IMR-90 (cell line): Measurements from ENCODE around the gene ZNF385D. TPM values are rescaled to one million over a fixed set of nuclear protein-coding genes. Genes with fewer than 3 reads are reported as not detected.

Experiments used
- ATAC-seq: fragments of 200-7000 bp; cut with Tn5 transposase; 2 replicates; pipeline ENCODE4 v1.9.1; 2020; ENCODE audit warnings: low read depth, mild to moderate bottlenecking, moderate library complexity
- BruUV-seq: library from RNA; stranded (reverse); fragments of 400-500 nt; replicated peaks from 2 replicates; lab custom pipeline; 2021; lab: Mats Ljungman, UMichigan
- CTCF ChIA-PET: fragments of 300-600 bp; formaldehyde crosslinking; extraction: SDS; loops from one replicate; lab custom pipeline; 2021; ENCODE audit warnings: antibody characterized with exemption; lab: Yijun Ruan, JAX
- POLR2A ChIA-PET: fragments of 300-600 bp; sonication (Branson Sonifier 250); formaldehyde crosslinking; loops from one replicate; lab custom pipeline; 2022; ENCODE audit warnings: antibody characterized with exemption; ENCODE audit not compliant: unreplicated experiment; lab: Charles Lee
- DNase-seq: peaks from one replicate; pipeline ENCODE4 v3.0.0; 2013
- H2AFZ ChIP-seq: replicated peaks from 2 replicates; pipeline ENCODE3; 2013; ENCODE audit warnings: low read length, mild to moderate bottlenecking; ENCODE audit not compliant: poor library complexity
- H2AK5ac ChIP-seq: 2 replicates; pipeline ENCODE4 v1.6.1; 2013; ENCODE audit warnings: low read depth, low read length, inconsistent platforms
- H2AK9ac ChIP-seq: replicated peaks from 2 replicates; pipeline ENCODE3; 2013; ENCODE audit warnings: mild to moderate bottlenecking, low read depth, low read length, moderate library complexity; ENCODE audit not compliant: poor library complexity
- H2BK120ac ChIP-seq: 2 replicates; pipeline ENCODE4 v1.6.1; 2013; ENCODE audit warnings: low read depth, low read length, inconsistent platforms
- H2BK15ac ChIP-seq: 3 replicates; pipeline ENCODE4 v1.6.1; 2013; ENCODE audit warnings: low read depth, low read length, inconsistent platforms
- H2BK20ac ChIP-seq: 2 replicates; pipeline ENCODE4 v1.6.1; 2013; ENCODE audit warnings: low read depth, mild to moderate bottlenecking, inconsistent platforms, low read length, moderate library complexity
- H2BK5ac ChIP-seq: 2 replicates; pipeline ENCODE4 v1.6.1; 2013; ENCODE audit warnings: mild to moderate bottlenecking, low read depth, low read length, inconsistent platforms; ENCODE audit not compliant: poor library complexity, severe bottlenecking
- H3K14ac ChIP-seq: replicated peaks from 2 replicates; pipeline ENCODE4 v1.6.1; 2013; ENCODE audit warnings: low read depth, low read length, inconsistent platforms
- H3K18ac ChIP-seq: 2 replicates; pipeline ENCODE4 v1.6.1; 2013; ENCODE audit warnings: low read depth, low read length, control low read depth
- H3K23ac ChIP-seq: 2 replicates; pipeline ENCODE4 v1.6.1; 2013; ENCODE audit warnings: low read depth, low read length, inconsistent platforms
- H3K27ac ChIP-seq: 2 replicates; pipeline ENCODE4 v1.5.1; 2013; ENCODE audit warnings: mild to moderate bottlenecking, control low read depth, low read length; ENCODE audit not compliant: insufficient read depth
- H3K27me3 ChIP-seq: 2 replicates; pipeline ENCODE4 v1.6.1; 2013; ENCODE audit warnings: low read length; ENCODE audit not compliant: control insufficient read depth, insufficient read depth
- H3K36me3 ChIP-seq: 2 replicates; pipeline ENCODE4 v1.6.1; 2013; ENCODE audit warnings: low read length, mixed read lengths; ENCODE audit not compliant: control insufficient read depth, insufficient read depth
- H3K4ac ChIP-seq: 2 replicates; pipeline ENCODE4 v1.6.1; 2013; ENCODE audit warnings: low read depth, low read length, inconsistent platforms
- H3K4me1 ChIP-seq: 2 replicates; pipeline ENCODE4 v1.6.1; 2013; ENCODE audit warnings: low read length, mixed read lengths; ENCODE audit not compliant: control insufficient read depth, insufficient read depth
- H3K4me2 ChIP-seq: 2 replicates; pipeline ENCODE4 v1.6.1; 2013; ENCODE audit warnings: low read depth, mild to moderate bottlenecking, control low read depth, low read length, moderate library complexity
- H3K4me3 ChIP-seq: 2 replicates; pipeline ENCODE4 v1.5.1; 2013; ENCODE audit warnings: low read depth, mild to moderate bottlenecking, control low read depth, low read length, moderate library complexity; ENCODE audit not compliant: insufficient read depth
- H3K56ac ChIP-seq: 2 replicates; pipeline ENCODE4 v1.6.1; 2013; ENCODE audit warnings: low read length, inconsistent platforms; ENCODE audit not compliant: insufficient read depth; ENCODE audit errors: extremely low read depth
- H3K79me1 ChIP-seq, 2 experiments: 2 replicates each; pipeline ENCODE4 v1.6.1; 2013; ENCODE audit warnings: low read length in 2 of 2, inconsistent platforms in 1 of 2, low read depth in 1 of 2
- H3K9ac ChIP-seq: 2 replicates; pipeline ENCODE4 v1.6.1; 2013; ENCODE audit warnings: low read depth, low read length, control low read depth
- H3K9me1 ChIP-seq: 2 replicates; pipeline ENCODE4 v1.6.1; 2013; ENCODE audit warnings: low read length, inconsistent platforms; ENCODE audit not compliant: insufficient read depth
- H3K9me3 ChIP-seq: 2 replicates; pipeline ENCODE4 v1.6.1; 2013; ENCODE audit warnings: low read length; ENCODE audit not compliant: control insufficient read depth, insufficient read depth
- H4K20me1 ChIP-seq: 2 replicates; pipeline ENCODE4 v1.6.1; 2013; ENCODE audit warnings: low read length, inconsistent platforms; ENCODE audit not compliant: insufficient read depth
- H4K5ac ChIP-seq: 2 replicates; pipeline ENCODE4 v1.6.1; 2013; ENCODE audit warnings: mild to moderate bottlenecking, low read depth, low read length, control low read depth
- H4K8ac ChIP-seq, 2 experiments: 2 replicates each; pipeline ENCODE4 v1.6.1; 2013; ENCODE audit warnings: low read depth in 2 of 2, low read length in 2 of 2, control low read depth in 1 of 2, inconsistent platforms in 1 of 2
- H4K91ac ChIP-seq: 2 replicates; pipeline ENCODE4 v1.6.1; 2013; ENCODE audit warnings: low read depth, low read length, inconsistent platforms; ENCODE audit not compliant: insufficient read depth
- BHLHE40 ChIP-seq: fragments of 150-350 bp; IDR thresholded peaks from 2 replicates; pipeline ENCODE4 v1.6.1; 2016; ENCODE audit warnings: mild to moderate bottlenecking, low read depth, low read length
- CHD1 ChIP-seq: IDR thresholded peaks from 2 replicates; pipeline ENCODE4 v1.6.1; 2012; ENCODE audit warnings: low read depth, low read length, improper control_type of control experiment
- CTCF ChIP-seq: conservative IDR thresholded peaks from 2 replicates; pipeline ENCODE4 v1.5.1; 2012; ENCODE audit warnings: mild to moderate bottlenecking, low read depth, low read length, improper control_type of control experiment
- ELK1 ChIP-seq: fragments of 150-350 bp; IDR thresholded peaks from 2 replicates; pipeline ENCODE4 v1.6.1; 2016; ENCODE audit warnings: low read depth, mild to moderate bottlenecking, low read length, moderate library complexity, borderline replicate concordance
- MAZ ChIP-seq: IDR thresholded peaks from 2 replicates; pipeline ENCODE4 v1.6.1; 2012; ENCODE audit warnings: low read depth, mild to moderate bottlenecking, low read length, improper control_type of control experiment, moderate library complexity, borderline replicate concordance
- POLR2A ChIP-seq: IDR thresholded peaks from 2 replicates; pipeline ENCODE4 v1.6.1; 2012; ENCODE audit warnings: mild to moderate bottlenecking, low read depth, low read length
- RAD21 ChIP-seq: IDR thresholded peaks from 2 replicates; pipeline ENCODE4 v1.6.1; 2012; ENCODE audit warnings: low read length, improper control_type of control experiment
- RCOR1 ChIP-seq: IDR thresholded peaks from 2 replicates; pipeline ENCODE4 v1.6.1; 2012; ENCODE audit warnings: mild to moderate bottlenecking, low read length, improper control_type of control experiment; ENCODE audit not compliant: insufficient replicate concordance
- SMC3 ChIP-seq: fragments of 150-350 bp; IDR thresholded peaks from 2 replicates; pipeline ENCODE4 v1.6.1; 2016; ENCODE audit warnings: low read depth, mild to moderate bottlenecking, antibody characterized with exemption, low read length, moderate library complexity
- USF2 ChIP-seq: fragments of 150-350 bp; IDR thresholded peaks from 2 replicates; pipeline ENCODE4 v1.6.1; 2017; ENCODE audit warnings: mild to moderate bottlenecking, antibody characterized with exemption, low read length, low read depth
- WGBS, 2 experiments: methylation state at CpG; one replicate each; pipeline versions ENCODE4 v1.1.5 to v1.1.7; 2013; ENCODE audit warnings: missing lambda C conversion rate in 2 of 2; ENCODE audit not compliant: insufficient read length in 1 of 2; ENCODE audit errors: extremely low coverage in 2 of 2; 5-methylcytosine and 5-hydroxymethylcytosine counted together
- dilution Hi-C: fragments of 300-500 bp; cut with HindIII; formaldehyde crosslinking; loops from one replicate; pipeline ENCODE4 v1.14.3; 2018; ENCODE audit warnings: low sequenced_read_pairs; ENCODE audit not compliant: unreplicated experiment
- in situ Hi-C: fragments of 300-500 bp; cut with MboI; formaldehyde crosslinking; loops from 3 replicates; pipeline ENCODE4 v1.14.3; 2019; ENCODE audit warnings: low sequenced_read_pairs, inconsistent platforms, mixed read lengths
- intact Hi-C: fragments of 100-400 bp; cut with micrococcal nuclease; formaldehyde crosslinking; loops from 2 replicates; pipeline ENCODE4 v1.10.0; 2022
- polyA plus RNA-seq, 3 experiments: library from polyadenylated mRNA; depleted of rRNA; stranded (reverse); fragments of >200 nt; gene quantifications; 2 replicates each; pipeline ENCODE4 v1.2.3, GENCODE V29; 2012; ENCODE audit warnings: low replicate concordance in 1 of 3
- total RNA-seq: library from RNA; depleted of rRNA; stranded (reverse); fragments of >200 nt; gene quantifications from 2 replicates; pipeline ENCODE4 v1.2.3, GENCODE V29; 2012

The ZNF385D gene
- total and polyA plus RNA-seq, 2 of the 4 experiments (the other 2 are of a cell fraction) = 0.18 to 2.4 TPM

GRCh38 chr3:21638488-21638887, 112.5 kb downstream of the ZNF385D start:
- DNase-seq = no peak
- H3K18ac ChIP-seq = no peak overlapping the region
- H3K9ac ChIP-seq = no peak overlapping the region
- no peak overlapping the region for H3K23ac ChIP-seq
- no peak overlapping the region for H3K56ac ChIP-seq
- in situ Hi-C loops (no loop called here), dilution Hi-C loops (no loop called here), intact Hi-C loops (no loop called here)
- H2BK5ac ChIP-seq = no peak overlapping the region
- no peak overlapping the region for H4K5ac ChIP-seq
- WGBS, 2 experiments = no CpG with 5 or more reads among the region's 2 CpGs
- no peaks in the 10 kb centered on the region; the same call in 1 of the 2 replicates for H3K4me1 ChIP-seq
- H3K9me1 ChIP-seq = no peaks in the 10 kb centered on the region
- H3K27me3 ChIP-seq = no peaks in the 10 kb centered on the region
- H3K36me3 ChIP-seq = no peaks in the 10 kb centered on the region
- H2AK9ac ChIP-seq = no peak overlapping the region
- TF ChIP-seq RCOR1 (no peak), MAZ (no peak), ELK1 (no peak), CTCF (no peak), RAD21 (no peak), CHD1 (no peak), SMC3 (no peak), USF2 (no peak), POLR2A (no peak), BHLHE40 (no peak)
- H3K4me3 ChIP-seq = no peak overlapping the region
- H2BK20ac ChIP-seq = no peak overlapping the region
- no peak overlapping the region for H2AK5ac ChIP-seq
- no peak overlapping the region for H2BK15ac ChIP-seq
- no peak overlapping the region for H3K27ac ChIP-seq
- ChIA-PET POLR2A (no interaction called here), CTCF (no interaction called here)
- no peak overlapping the region for H3K4ac ChIP-seq
- H4K20me1 ChIP-seq = no peaks in the 10 kb centered on the region
- no peak overlapping the region for H2AFZ ChIP-seq
- no TSS peak for BruUV-seq
- H4K91ac ChIP-seq = no peak overlapping the region
- no peaks in the 10 kb centered on the region for H3K79me1 ChIP-seq
- H3K4me2 ChIP-seq = no peak overlapping the region
- no peak overlapping the region for H4K8ac ChIP-seq
- no peak overlapping the region for H2BK120ac ChIP-seq
- H3K9me3 ChIP-seq = no peaks in the 10 kb centered on the region
- no peak overlapping the region for H3K14ac ChIP-seq
- no peak for ATAC-seq
